Stimulated activated CD8-positive, alpha-beta memory T cell treated with anti-CD3 and anti-CD28 coated beads, Interleukin-7, amount 100 ng/mL, for 1 hour (primary cell): ENCODE data around the gene RPL18.

Source experiments
- DNase-seq, 2 donors: peaks; one replicate each; pipeline ENCODE4 v3.0.0-alpha.2; 2020; ENCODE audit warnings: low read depth in 2 of 2

RPL18 gene

DNA sequence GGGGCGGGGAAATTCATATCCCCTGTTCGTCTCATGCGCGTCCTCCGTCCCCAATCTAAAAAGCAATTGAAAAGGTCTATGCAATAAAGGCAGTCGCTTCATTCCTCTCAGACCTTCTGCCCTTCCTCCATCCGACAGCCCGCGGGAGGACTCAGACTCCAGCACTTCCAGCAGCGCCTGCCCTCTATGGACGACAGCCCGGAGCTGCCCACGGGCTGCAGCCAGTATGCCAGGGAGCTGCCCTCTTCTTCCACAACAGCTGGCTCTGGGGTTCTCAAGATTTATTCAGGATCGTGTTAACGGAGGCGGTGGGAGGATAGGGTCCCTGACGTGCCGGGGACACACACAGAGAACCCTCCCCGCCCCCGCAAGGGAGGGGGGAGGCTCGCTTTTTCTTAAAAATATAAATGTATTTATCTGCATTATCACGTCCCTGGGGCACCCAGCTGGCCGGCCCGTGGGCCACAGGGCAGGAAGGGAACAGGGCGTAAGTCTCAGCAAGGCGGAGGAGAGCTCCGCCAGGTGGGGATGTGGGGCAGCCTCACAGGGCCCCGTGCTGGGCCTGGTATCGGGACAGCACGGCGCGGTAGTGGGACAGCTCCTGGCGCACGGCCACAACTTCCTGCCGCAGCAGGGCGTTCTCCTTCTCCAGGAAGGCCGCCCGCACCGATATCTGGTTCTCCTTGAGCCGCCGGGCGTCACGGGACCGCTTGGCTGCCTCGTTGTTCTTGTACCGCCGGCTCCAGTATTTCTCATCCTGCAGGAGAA, 11.5 kb upstream of the RPL18 start:
- DNase-seq, result no peak

DNA sequence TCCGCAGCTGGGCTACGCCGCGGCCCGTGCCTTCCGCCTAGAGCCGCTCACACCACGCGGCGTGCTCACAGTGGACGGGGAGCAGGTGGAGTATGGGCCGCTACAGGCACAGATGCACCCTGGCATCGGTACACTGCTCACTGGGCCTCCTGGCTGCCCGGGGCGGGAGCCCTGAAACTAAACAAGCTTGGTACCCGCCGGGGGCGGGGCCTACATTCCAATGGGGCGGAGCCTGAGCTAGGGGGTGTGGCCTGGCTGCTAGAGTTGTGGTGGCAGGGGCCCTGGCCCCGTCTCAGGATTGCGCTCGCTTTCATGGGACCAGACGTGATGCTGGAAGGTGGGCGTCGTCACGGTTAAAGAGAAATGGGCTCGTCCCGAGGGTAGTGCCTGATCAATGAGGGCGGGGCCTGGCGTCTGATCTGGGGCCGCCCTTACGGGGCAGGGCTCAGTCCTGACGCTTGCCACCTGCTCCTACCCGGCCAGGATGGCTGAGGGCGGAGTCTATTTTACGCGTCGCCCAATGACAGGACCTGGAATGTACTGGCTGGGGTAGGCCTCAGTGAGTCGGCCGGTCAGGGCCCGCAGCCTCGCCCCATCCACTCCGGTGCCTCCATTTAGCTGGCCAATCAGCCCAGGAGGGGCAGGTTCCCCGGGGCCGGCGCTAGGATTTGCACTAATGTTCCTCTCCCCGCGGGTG, 10.8 kb upstream of the RPL18 start:
- no peak for DNase-seq

DNA sequence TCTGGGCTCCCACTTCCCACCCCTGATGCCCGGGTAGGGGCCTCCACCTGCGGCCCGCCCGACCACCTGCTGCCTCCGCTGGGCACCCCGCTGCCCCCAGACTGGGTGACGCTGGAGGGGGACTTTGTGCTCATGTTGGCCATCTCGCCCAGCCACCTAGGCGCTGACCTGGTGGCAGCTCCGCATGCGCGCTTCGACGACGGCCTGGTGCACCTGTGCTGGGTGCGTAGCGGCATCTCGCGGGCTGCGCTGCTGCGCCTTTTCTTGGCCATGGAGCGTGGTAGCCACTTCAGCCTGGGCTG, 10.3 kb upstream of the RPL18 start:
- no peak for DNase-seq

DNA sequence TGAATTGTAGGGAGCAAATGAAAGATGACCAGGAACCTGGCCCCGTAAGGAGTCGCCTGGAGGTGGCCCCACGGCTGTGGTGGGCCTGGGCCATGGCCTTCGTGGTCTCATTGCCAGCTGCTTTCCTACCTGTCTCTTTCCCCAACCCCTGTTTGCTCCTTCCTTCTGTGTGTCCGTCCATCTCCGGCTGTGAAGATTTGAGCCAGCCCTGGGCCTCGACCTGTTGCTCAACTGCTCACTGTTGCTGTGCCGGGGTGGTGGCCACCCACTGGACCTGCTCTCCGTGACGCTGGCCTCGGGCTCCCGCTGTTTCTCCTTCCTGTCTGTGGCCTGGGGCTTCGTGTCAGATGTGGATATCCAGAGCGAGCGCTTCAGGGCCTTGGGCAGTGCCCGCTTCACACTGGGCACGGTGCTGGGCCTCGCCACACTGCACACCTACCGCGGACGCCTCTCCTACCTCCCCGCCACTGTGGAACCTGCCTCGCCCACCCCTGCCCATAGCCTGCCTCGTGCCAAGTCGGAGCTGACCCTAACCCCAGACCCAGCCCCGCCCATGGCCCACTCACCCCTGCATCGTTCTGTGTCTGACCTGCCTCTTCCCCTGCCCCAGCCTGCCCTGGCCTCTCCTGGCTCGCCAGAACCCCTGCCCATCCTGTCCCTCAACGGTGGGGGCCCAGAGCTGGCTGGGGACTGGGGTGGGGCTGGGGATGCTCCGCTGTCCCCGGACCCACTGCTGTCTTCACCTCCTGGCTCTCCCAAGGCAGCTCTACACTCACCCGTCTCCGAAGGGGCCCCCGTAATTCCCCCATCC, 9.7 kb upstream of the RPL18 start:
- no peak for DNase-seq

DNA sequence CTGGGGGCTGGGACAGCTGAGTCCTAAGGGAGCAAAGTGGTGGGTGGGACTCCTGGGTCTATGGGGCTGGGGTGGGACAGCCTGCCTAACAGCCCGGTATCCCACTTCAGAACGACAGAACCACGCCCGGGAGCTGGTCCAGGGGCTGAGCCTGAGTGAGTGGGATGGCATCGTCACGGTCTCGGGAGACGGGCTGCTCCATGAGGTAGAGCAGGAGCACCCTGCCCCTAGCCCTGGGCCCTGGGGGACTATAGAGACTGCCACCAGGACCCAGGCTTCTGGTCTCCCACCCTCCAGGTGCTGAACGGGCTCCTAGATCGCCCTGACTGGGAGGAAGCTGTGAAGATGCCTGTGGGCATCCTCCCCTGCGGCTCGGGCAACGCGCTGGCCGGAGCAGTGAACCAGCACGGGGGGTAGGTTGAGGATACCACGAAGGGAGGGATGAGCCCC, 8.9 kb upstream of the RPL18 start:
- no peak for DNase-seq

DNA sequence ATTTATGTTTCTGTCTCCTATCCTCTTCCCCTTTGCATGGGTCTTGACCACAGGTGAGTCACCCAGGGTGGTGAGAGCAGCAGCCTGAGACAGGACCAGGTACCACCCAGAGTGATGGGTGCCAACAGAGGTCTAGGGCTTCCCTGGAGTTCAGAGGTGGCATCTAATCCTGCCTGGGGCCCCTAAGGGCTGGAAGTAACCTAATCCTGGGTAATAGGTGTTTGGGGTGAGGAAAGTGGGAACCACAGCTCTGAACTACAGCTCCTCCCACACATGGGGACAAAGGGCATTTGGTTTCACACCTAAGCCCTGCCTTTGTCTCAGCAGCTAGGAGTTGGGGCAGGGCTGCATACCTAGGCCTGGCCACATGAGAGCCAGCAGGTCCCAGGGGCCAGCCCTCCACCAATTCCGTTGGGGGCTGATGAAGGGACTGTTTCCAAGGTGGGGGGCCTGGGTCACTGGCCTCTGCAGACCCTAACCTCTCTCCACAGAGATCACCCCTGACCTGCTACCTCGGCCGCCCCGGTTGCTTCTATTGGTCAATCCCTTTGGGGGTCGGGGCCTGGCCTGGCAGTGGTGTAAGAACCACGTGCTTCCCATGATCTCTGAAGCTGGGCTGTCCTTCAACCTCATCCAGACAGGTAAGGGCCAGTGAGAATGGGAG, 8.4 kb upstream of the RPL18 start:
- DNase-seq, result no peak

DNA sequence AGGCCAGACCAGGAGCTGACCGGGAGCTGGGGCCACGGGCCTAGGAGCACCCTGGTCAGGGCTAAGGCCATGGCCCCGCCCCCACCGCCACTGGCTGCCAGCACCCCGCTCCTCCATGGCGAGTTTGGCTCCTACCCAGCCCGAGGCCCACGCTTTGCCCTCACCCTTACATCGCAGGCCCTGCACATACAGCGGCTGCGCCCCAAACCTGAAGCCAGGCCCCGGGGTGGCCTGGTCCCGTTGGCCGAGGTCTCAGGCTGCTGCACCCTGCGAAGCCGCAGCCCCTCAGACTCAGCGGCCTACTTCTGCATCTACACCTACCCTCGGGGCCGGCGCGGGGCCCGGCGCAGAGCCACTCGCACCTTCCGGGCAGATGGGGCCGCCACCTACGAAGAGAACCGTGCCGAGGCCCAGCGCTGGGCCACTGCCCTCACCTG, 6.9 kb upstream of the RPL18 start:
- DNase-seq, result no peak

DNA sequence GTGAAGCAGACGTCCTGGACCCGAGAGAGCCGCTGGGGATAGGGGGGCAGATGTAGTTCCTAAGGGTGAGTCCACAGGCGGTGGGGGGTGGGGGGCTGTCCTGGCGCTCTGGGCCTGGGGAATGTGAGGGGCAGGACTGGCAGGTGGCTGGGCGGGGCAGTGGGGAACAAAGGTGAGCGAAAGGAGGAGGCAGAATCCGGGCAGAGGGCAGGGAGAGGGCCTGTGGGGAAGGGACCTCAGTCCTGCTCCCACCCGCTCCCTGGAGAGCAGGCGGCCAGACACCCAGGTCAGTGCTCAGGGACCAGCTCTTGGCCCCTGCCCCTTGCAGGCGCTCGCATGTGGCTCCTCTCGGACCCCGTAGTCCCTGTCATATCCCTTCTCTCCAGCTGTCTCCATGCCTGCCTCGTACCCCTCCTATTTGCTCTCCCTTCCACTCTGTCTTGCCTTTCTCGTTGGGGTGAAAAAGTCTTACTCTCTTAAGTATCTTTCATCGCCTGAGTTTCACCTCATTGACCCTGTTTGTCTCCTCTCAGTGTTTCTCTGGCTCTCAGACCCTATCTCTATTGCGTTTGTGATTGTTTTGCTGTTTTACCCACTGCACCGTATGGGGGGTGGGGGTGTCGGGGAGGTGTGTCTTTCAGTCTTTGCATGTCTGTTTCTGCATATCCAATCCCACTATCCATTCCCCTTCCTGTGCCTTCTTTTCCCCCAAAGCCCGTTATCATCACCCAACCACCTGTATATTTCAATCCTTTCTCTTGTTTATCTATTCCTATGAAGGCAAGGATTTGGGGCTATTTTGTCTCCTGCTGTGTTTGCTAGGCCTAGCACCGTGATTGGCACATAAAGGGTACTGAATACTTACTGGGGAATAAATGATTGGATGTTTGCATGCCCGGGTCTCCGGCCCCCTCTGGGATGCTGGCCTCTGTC, 6.1 kb upstream of the RPL18 start:
- DNase-seq, result no peak

DNA sequence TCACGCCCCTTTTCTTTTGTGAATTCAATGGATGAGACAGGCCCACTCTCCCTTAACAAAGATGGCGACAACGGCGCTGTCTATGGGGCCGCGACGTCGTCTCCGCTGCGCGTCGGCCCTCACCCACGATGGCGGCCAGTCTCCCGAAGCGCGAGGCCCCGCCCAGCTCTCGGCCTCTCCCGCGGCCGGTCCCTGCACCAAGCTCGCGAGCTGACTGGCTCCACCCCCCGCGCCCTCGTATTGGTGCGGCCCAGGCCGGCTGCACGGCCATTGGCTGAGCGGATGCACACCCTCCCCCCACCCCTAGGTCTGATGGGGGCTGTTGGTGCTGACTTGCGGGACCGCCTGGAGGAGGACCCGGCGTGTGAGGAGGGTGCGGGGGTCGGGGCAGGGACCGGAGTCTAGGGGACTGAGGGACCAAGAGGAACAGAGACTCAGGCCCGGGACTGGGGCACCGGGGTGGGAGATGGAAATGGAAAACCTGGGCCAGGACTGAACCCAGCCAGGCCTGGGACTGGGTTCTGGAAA, 5.2 kb upstream of the RPL18 start:
- DNase-seq, result peak; percentile 85 to 87

DNA sequence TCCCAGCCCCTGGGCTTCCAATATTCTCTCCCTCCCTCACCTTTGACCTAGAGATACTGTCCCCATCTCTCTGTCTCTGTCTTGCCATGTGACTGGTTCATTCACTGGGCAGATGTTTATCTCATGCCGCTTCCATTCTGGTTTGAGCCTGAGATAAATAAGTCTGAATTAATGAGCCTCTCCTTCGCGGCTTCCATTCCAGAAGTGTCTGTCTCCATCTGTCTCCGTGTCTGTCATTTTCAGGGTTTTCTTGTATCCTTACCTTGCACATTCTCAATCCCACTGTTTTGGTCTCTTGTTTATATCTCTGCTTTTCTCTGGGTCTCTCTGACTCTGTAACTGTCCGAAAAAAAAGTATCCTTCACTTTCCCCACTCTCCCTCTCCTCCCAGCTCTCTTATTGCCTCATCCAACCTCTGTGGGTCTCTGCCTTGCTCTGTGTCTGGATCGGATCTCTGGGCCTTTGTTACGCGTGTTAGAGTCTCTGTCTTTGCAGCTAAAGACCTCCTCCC, 4.6 kb upstream of the RPL18 start:
- no peak for DNase-seq

DNA sequence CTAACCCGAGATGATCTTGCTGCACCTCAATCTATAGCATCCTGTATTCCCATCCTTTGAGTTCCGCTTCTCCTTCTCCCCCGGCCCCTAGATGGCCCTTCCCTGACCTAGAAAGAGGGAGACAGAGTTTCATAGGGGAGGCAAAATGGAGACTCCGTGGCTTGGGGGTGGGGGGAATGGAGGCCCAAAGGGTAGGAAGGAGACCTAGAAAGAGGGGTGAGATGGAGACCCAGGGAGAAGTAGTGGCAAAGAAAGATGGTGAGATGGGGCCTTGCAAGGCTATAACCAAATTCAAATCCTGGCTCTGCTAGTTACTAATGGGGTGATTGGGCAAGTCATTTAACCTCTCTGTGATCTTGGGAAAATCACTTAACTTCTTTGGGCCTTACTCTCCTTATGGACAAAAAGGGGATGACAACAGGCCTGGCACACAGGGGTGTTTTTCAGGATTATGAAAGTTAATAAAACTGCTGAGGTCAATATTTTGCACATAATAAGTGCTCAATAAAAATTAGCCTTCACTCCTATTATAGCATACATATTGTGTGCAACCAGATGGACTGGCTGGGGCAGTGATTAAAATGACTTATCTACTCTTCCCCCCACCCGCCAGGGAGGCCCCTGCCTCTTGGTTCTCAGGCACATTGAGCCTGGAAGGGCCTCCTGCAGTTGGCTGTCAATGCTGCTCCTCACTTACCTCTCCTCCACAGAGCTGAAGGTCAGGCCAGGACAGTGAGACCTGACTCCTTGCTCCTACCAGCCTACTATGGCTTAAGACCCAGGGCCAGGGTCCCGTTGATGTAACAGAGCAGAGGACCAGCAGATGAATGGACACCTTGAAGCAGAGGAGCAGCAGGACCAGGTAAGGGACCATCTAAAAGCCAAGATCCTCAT, 961 bp upstream of the RPL18 start:
- no peak for DNase-seq

DNA sequence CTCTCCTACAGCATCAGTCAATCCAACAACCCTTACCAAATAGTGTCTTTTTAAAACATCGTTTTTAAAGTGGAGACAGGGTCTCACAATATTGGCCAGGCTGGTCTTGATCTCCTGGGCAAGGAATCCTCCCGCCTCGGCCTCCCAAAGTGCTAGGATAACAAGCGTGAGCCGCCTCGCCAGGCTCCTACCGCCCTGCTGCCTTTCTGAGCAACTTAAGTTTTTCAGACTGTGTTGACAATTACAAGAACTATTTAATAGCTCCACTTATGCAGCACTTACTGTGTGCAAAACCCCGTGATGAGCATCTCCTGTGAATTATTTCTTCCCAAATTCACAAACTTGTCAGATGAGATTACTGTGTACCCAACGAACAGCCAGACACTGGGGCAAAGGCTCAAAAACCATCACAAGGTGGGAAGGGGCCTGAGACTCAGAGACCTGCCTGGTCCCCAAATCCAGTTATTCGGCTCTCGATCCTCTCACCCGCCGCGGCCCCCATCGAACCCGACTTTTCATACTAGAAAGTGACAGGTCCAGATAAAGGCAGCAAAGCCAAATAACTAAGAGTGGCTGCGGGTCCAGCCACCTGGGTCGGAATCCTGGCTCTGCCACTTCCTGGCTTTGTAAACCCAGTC, 581 bp downstream of the RPL18 start:
- DNase-seq, result no peak

DNA sequence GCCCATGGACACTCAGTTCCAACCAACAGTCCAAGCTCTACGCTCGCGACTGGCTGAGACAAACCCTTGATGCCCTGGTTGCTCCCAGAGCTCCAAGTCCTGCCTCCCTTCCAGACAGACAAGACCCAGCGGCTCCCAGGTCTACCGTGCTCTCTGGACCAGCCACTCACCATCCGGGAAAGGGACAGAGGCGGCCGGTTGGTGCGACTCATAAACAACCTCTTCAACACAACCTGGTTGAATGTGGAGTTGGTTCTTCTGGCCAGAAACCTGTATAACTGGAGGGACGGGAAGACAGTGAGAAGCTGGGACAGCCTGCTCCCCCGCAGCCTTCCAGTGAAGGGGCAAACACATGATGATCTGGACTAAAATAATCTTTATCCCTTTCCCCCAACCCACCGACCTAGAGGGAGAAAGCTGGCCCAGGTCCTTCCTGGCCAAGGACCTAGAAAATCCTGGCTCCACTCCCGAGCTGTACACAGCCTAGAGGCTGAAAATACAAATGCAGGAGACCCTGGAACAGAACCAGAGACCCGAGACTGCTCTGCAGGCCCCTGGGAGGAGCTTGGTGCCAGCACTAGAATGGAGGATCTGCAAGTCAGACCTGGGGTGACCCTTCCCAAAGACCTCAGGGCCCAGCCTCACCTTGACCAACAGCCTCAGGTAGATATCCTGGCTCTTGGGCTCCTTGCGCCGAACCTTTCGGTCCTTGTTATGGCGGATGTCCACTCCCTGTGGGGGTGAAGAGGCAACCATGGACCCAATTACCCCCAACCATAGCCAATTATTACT, 1.6 kb downstream of the RPL18 start:
- no peak for DNase-seq

DNA sequence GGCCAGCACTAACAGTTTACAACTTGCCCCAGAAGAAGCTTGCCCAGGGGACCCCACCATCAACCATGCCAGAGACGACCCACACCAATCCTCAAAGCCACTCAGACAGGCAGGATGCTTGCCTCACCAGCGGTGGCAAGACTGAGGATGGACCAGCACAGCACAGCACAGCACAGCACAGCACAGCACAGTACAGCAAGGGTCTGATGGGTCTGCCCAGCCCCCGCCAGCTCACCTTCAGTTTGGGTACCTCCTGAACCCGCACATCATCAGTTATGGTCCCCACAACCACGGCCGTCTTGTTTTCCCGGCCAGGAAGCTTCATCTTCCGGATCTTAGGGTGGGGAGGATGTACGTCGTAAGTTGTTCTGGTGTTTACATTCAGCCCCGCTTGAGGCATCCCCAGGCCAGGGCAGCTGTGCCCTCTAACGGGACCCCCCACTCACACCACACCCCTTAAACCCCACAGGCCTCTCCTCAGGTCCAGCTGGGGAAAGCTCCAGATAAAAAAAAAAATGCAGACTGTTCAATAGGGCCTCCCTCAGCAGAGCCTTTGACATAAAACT, 2.4 kb downstream of the RPL18 start:
- no peak for DNase-seq

DNA sequence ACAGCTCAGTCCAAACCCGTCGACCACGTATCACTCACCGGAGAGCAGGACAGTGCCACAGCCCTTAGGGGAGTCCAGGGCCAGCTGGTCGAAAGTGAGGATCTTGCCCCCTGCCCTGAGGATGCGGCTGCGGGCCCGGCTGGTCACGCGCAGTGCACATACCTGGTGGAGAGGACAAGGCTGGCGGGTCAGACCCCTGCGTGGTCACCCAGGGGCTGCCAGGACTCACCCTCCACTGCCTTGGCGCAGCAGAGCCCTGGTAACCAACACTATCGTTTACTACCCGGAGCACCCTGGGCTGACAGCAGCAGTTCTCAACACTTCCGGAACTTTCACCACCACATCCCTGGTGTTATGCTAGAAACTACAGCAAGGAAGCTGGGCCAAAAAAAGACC, 2.9 kb downstream of the RPL18 start:
- DNase-seq, result no peak

DNA sequence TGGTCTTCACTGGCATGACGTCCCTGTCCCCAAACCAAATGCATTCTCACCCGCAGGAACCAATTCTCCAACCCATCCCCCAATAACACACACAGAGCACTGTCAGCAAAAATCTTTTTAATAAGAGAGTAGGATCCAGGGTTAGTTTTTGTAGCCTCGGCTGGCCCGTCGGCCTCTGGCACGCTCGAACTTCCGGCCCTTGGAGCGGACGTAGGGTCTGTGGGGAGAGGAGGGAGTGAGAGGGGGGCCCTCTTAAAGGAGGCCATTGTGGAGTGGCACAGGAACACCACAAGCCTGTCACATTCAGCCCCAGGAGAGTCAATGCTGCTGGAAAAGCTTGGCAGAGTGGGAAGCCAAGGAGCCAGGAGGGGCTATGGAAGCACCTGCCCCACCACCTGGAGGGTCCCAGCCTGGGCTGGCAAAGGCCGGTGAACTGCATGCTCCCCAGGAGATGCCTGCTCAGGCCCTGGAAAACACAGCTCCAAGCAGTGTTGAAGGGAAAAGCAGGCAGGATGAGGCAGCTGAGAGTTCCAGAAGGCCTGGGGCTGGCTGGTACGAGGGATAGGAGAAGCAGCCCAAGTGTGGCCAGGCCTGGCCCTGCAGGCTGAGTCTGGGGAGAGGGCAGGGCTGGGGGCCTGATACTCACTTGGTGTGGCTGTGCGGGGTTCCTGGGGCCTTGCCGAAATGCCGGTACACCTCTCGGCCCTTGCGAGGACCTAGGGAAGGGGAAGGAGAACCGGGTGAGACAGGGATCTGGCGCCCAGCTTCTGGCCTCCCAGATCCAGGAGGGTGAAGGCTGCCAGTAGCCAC, 3.5 kb downstream of the RPL18 start:
- DNase-seq, result no peak
